ENCODE measurements around the gene STX18.

Gene STX18

DNA sequence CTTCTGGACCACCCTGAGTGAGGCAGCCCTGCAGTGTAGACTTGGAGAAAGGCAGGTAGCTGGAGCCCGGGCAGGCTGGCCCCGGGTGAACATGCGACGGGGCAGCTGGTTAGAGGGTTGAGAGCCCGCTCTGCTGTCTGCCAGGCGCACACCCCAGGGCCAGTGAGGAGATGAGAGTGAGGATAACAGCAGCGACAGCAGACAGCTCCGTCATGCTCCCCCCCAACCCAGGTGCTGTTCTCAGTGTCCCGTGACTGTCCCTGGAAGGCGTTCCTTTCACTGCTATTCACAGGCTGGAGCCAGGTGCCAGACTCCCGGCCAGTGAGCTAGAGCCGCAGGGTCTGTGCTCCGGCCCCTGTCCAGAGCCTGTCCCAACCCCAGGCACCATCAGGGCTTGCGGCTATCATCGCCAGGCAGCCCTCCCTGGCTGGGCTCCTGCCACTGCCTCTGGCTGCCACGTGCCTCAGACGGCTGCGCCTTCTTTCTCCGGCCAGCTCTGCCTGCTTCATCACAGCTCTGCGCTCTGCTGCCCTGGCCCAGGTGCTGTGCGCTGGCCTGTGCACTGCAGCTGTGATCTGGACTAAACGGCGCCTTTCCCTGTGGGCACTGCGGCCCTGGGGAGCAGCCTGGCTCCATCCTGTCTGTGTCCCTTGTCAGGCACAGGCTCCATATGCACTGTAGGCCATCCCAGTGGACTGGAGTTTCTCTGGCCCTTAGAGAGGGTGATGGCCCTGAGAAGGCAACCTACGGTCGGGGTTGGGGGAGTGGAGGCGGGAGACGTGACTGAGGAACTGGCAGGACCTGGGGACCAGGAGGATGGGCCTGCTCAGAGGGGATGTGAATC, 135.2 kb downstream of the STX18 start:
- no peak for DNase-seq

GRCh38 chr4:4405358-4405962, 136.4 kb downstream of the STX18 start:
- DNase-seq, result no peak

GRCh38 chr4:4402966-4403365, 138.9 kb downstream of the STX18 start:
- DNase-seq, result no peak

GRCh38 chr4:4401036-4401435, 140.8 kb downstream of the STX18 start:
- DNase-seq, result no peak

- no peak for DNase-seq
Observed at GRCh38 chr4:4398430-4398829, 143.4 kb downstream of the STX18 start.

- DNase-seq, result no peak
Observed at GRCh38 chr4:4397441-4397819, 144.4 kb downstream of the STX18 start.

GRCh38 chr4:4396628-4397440, 145.0 kb downstream of the STX18 start:
- DNase-seq, result peak in 2 of 51 donors; percentile 27 to 49

DNA sequence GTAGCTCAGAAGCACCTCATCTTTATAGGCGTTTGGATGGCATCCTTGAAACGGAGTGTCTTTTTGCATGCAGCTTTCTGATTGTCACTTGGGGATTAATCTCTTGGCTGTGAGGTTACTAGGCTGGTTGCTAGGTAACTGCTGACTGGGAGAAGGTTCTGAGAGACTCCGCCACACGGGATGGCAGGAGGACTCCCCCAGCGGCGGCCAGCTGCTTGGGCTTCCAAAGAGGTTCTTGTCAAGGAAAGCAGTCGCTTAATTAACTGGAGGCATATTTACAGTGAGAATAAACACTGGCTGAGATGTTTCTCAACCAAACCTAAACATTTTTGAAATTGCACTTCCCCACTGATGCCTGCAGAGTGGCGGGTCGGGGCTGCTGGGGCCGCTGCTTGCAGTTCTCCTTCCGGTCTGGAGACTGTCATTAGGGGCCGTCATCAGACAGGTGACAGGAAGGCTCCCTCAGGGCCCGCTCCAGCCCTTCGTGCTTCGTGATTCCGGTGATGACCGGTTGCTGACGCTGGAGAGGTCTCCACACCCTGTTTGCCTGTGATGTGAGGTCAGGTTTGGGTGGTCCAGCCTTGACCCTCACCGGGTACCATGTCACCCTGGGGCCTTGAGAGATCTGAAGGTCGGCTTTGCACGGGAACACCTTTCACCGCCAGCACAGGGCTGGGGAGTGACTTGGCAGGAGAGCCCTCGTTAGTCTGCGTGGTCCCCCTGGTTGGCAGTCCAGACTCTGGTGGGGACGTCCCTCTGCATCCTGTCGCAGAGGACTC, 145.8 kb downstream of the STX18 start:
- DNase-seq, result peak in 17 of 51 donors; percentile 19 to 62 (median 37)

- DNase-seq, result no peak
Observed at GRCh38 chr4:4395371-4395770, 146.5 kb downstream of the STX18 start.

GRCh38 chr4:4394644-4395043, 147.2 kb downstream of the STX18 start:
- DNase-seq, result peak in 1 of 51 donors; percentile 40

- DNase-seq, result no peak
Observed at GRCh38 chr4:4392501-4393183, 149.2 kb downstream of the STX18 start.

DNA sequence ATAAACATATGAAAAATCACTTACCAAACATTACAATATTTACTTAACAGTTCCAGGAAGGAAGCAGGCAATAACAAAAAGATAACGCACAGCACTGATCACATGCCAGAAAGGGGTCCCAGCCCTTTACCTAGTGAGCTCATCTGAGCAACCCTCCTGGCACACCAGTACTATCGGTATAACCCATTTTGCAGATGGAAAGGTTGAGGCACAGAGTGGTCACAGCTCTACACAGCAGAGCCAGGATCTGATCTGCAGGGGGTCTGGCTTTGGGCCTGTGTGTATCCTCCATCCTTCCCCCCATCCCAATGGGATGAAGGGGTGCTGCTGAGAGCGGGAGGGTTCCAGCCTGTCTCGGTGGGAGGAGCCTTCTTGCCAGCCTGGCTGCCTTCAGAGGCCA, 150.0 kb downstream of the STX18 start:
- DNase-seq, result no peak

DNA sequence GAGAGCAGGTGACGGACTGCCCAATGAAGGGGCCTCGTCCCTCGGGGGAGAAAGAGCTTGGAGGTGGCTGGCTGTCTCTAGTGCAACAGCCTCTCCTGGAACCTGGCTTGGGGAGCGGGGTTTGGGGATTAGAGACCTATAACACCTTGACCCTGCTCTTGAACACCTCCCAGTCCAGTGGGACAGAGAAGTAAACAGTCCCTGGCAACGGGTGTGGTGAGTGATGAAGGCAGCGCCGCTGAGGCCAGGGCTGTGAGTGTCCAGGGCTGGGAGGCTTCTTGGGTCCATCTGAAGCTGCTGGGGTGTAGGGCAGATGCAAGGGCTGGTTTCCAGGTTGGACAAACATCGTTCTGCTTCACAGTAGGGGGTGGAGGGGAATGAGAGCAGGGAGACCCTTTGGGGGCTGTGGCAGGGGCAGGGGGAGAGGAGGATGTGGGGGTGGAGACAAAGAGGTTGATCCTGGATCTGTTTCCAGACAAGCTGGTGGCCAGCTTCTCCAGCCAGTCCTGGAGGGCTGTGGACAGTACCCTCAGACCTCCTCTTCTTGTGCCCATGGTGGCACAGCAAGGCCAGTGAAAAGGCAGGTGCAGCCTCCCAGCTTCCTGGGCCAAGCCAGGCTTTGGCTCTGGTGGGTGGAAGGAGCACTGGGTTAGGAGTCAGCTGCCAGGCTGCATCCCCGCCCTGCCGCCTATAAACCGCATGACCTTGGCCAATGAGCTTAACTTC, 151.2 kb downstream of the STX18 start:
- no peak for DNase-seq

DNA sequence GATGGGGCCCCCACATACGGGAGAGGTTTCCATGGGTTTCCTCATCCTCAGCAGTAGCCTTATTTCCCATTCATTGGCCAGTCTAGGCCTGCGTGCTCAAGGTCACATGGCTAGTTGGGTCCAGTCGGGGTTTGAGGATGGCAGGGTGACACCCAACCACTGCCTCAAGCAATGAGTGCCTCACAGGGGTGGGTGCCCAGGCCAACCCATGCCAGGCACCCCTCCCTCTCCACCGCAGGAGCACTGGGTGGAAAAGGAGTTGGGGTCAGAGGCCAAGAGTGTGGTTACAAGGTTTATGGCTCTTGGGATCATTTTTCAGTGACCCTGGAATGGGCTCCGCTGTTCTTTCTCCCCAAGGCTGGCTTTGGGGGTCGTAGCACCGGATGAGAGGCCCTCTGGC, 151.8 kb downstream of the STX18 start:
- DNase-seq, result no peak

DNA sequence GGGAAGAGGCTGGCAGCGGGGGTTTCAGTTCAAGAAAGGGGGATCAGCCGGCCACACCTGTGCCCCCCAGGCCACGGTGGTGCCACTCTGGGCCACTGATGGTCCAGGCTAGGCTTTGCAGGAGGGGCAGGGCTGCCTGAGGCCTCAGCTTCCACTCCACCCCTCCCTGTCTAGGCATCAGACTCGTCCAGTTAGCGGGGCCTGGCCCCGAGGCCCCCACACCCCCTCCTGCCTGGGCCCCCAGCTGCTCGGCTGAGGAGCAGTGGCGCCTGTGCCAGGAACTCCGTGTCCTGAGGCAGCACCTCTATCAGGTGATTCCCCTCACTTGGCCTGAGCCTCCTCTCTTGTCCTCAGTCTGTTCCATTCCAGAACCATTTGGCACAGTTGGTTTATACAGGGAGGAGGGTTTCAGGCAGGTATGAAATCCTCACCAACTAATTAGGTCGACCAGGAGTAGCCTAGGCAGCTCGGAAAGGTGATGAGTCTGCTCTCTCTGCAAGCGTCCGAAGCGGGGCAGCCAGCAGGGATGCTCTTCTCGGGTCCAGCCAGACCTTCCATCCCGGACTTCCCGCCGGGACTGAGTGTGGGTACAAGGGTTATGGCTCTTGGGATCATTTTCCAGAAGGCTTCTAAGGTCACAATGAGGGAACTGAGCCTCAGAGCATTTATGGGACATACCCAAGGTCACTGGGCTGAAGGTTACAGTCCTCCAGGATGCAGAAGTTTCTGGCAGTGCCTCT, 152.8 kb downstream of the STX18 start:
- DNase-seq, result no peak

- DNase-seq, result no peak
Observed at GRCh38 chr4:4388311-4388790, 153.5 kb downstream of the STX18 start.

DNA sequence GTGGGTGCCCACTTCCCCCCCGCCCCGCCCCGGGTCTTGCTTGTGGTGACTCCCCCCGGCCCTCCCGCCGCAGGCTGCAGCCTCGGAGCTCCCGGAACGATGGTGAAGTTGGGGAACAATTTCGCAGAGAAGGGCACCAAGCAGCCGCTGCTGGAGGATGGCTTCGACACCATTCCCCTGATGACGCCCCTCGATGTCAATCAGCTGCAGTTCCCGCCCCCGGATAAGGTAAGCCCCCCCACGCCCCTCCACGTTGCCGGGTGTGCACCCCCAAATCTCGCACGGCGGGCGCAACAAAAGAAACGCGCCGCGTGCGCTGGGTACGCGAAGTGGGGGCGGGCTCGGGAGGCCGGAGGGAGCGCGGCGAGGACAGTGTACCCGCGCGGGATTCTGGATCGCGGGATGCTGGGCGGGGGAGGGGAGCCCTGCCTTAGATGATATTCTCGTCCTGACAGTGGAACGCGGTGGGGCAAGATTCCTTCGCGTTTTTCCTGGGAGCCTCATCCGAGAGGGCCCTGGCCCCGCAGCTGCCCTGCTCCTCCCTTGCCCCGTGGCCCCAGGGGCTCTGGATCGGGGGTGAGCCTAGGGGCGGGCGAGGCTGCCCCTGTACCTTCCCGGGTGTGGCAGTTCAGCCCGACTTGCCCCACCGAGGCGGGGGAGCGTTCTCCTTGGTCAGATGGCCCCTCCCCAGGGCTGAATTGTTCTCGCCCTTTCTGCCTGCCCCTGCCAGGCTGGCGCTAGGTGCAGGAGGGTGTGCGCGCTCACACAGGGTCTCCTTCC, 154.1 kb downstream of the STX18 start:
- DNase-seq, result peak in 5 of 51 donors; percentile 12 to 36 (median 20)

DNA sequence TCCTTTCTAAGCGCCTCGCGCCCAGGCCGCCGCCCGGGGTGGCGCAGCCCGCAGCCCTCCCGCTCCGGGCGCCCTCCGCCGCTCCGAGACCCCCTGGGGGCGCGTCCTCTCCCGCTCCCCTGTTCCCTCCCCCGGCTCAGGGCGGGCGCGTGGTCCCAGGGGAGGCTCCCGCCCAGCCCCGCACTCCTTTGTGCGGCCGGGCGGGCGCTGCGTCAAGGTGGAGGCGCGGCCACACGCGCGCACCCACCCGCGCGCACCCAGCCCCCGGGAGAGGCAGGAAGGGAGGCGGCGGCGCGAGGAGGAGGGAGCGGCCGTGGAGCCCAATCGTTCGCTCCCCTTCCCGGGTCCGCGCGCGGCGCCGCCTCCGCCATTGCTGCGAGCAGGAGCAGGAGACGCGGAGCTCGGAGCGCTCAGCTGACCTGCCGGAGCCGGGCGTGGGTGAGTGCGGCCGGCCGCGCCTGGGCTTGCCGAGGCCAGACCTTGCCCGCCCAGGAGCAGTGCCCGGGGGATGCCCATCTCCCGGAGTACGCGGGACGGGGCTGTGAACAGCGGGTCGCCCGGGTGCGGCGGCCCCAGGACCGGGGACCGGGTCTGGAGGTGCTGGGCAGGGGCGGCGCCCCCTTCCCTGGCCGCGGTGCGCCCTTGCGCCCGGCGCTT, 155.0 kb downstream of the STX18 start, which contains the start of gene NSG1:
NSG1 (plus strand) TSS at position 367 of the 657 bp plus-strand sequence. CDS start 528 bp downstream, outside the sequence.
- peak in 17 of 51 donors; percentile 11 to 56 (median 27) for DNase-seq

All from hypothalamus (tissue), 51 donors.